HG02981 (cell line): Measurements from ENCODE around the gene DIAPH3.
"Not testable (repeated sequence)": the region's sequence is repeated elsewhere in the genome, so short reads cannot be mapped to it uniquely, and the experiment has no call there.

Experiments used
- ATAC-seq: cut with Tn5 transposase; IDR thresholded peaks from one replicate; pipeline ENCODE4 v1.9.1; 2021; ENCODE audit warnings: mild to moderate bottlenecking, moderate library complexity; ENCODE audit not compliant: unreplicated experiment

DIAPH3 gene, protein sequence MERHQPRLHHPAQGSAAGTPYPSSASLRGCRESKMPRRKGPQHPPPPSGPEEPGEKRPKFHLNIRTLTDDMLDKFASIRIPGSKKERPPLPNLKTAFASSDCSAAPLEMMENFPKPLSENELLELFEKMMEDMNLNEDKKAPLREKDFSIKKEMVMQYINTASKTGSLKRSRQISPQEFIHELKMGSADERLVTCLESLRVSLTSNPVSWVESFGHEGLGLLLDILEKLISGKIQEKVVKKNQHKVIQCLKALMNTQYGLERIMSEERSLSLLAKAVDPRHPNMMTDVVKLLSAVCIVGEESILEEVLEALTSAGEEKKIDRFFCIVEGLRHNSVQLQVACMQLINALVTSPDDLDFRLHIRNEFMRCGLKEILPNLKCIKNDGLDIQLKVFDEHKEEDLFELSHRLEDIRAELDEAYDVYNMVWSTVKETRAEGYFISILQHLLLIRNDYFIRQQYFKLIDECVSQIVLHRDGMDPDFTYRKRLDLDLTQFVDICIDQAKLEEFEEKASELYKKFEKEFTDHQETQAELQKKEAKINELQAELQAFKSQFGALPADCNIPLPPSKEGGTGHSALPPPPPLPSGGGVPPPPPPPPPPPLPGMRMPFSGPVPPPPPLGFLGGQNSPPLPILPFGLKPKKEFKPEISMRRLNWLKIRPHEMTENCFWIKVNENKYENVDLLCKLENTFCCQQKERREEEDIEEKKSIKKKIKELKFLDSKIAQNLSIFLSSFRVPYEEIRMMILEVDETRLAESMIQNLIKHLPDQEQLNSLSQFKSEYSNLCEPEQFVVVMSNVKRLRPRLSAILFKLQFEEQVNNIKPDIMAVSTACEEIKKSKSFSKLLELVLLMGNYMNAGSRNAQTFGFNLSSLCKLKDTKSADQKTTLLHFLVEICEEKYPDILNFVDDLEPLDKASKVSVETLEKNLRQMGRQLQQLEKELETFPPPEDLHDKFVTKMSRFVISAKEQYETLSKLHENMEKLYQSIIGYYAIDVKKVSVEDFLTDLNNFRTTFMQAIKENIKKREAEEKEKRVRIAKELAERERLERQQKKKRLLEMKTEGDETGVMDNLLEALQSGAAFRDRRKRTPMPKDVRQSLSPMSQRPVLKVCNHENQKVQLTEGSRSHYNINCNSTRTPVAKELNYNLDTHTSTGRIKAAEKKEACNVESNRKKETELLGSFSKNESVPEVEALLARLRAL

DNA sequence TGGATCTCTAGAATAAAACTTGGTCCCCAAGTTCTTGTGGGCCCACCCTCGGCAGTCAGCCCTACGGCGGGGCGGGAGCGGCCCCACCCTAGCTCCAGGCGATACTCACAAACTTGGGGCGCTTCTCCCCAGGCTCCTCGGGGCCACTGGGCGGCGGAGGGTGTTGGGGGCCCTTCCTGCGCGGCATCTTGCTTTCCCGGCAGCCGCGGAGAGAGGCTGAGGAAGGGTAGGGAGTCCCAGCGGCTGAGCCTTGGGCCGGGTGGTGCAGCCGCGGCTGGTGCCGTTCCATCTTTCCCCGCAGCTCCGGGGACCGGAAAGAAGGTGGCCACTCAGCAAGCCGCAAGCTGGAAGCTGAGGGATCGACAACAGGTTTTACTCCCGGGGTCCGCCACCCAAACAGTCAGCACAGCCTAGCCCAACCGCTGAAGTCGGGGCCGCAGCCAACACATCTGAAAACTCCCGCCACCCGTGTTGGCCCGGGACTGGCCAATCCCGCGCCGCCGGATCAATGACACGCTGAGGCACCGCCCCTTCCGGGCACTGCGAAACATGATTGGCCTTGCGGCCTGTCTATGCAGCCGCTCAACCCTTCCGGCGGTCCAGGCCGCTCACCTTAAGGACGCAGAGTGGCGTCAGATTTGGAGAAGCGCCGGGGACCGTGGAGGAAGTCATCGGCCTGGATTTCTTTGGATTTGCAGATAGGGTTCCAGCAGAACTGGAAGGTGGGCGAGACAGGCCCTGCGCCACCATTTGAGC lies at the start of gene DIAPH3:
TSS of gene DIAPH3 (minus strand) at position 451 of the 756 bp plus-strand sequence. CDS start at position 289, 162 bp downstream.
- peak; percentile 99 for ATAC-seq

DNA sequence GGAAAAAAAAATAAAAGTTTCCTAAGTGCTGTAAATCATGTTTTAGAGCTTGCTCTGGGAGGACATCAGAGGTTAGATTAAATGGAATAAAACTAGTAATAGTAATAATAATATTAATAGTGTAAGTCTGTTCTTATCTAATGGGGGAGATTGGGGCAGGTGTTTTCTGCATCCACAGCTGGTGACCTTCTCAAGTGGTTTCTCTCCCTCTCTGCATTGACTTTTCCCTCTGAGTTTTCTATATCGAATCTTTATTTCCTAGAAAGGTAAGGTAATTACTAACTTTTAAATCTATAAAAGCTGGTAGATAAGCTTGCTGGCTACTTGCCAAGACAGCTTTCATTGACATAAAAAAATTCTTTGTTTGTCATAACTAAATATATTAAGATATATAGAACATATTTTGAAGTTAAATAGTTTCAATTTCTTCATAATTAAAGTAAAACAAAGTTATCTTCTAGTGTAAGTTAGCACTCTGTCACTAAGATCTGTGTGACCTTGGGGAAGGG lies 49.6 kb upstream of the DIAPH3 start:
- ATAC-seq: no peak

DNA sequence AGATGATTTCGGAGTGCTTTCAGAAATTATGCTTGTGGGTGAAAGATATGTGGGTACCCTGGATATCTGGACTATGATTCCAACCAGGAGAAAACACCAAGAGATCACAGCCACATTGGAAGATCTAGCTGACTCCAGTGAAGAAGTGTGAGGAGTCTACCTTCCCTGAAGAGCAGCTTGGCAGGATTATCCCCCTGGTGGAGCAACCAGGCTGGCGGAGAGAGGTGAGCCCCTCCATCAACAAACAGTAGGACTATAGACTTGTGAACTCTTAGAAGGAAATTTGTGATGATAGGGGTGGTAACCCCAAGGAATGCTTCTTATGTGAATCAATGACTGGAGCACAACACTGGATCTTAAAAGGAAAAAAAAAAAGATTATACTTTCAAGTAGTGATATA lies 47.8 kb upstream of the DIAPH3 start:
- ATAC-seq: no peak

DNA sequence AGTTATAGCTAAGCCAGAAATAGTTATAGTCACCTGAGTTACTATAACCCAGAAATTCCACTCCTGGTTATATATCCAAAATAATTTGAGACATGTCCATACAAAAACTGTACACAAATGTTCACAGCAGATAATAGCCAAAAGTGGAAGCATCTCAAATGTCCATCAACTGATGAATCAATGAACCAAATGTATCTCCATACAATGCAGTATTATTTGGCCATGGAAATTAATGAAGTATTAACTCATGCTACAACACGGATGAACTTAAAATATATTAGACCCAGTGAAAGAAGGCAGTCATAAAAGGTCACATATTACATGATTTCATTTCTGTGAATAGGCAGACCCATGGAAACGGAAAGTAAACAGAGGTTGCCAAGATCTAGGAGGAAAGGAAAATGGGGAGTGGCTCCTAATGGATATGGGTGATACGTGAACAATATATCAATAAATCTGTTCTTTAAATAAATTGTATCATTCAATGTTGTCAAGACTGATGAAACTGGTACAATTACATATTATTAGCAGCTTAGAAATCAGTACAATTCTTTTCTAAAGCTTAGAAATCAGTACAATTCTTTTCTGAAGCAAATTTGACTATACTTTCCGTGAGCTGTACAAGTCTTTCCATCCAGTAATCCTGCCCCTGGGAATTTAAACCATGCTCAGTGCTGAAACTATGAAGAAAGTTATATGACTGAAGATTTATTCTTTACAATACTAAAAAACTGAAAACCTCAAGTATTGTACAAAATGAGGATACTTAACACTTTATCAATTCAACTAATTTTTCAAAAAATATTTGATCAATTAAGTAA lies 47.0 kb upstream of the DIAPH3 start:
- ATAC-seq: no peak

DNA sequence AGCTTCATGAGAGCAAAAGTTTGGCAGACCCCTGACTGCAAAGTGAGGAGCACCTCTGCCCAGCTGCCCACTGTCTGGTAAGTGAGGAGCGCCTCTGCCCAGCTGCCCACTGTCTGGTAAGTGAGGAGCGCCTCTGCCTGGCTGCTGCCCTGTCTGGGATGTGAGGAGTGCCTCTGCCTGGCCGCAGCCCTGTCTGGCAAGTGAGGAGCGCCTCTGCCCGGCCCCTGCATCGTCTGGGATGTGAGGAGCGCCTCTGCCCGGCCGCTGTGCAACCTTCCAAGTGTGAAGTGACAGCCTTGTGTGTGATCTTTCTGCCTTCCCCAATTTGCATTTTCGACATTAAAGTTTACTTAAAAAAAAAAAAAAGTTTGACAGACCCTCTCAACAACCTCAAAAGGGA lies 41.8 kb upstream of the DIAPH3 start:
- not testable (repeated sequence) for ATAC-seq

DNA sequence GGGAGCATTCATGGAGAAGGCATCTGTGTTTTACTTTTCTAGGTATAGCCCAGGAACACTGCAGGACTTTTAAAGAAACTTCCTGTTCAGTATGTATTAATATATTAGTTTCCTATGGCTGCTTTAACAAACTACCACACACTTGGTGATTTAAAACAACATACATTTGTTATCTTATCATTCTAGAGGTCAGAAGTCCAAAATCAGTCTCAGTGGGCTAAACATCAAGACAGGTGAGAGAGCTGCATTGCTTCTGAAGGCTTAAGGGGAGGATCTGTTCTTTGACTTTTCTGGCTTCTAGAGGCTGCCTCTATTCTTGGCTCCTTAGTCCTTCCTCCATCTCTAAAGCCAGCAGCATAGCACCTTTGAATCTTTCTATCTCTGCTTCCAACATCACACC lies 37.6 kb upstream of the DIAPH3 start:
- ATAC-seq: no peak

DNA sequence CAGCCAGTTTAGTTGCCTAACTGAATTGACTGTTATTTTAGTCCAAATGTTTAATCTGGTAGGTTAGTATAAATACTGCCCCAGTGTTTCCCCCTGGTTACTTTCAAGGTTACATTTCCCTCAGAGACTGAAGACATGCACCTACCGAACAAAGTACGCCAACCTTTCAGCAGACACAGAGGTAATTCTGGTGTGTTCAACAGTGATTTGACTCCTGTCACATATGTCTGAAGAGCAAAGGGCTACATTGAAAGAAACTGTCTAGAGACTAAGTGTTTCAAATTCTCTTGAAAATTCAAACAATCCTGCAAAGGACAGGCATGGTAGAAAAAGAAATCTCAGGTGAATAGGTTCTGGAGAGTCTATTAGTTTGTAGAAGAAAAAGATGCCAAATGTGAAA lies 32.2 kb upstream of the DIAPH3 start:
- ATAC-seq: not testable (repeated sequence)

DNA sequence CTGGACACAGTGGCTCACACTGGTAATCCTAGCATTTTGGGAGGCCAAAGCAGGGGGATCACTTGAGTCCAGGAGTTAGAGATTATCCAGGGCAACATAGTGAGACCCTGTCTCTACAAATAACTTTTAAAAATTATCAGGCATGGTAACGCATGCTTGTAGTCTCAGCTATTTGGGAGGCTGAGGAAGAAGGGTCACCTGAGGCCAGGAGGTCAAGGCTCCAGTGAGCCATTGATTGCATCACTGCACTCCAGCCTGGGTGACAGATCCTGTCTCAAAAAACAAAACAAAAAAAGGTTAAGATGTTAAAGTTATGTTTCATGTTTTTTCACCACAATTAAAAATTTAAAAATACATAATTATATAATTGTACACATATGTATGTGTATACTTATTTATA lies 19.2 kb upstream of the DIAPH3 start:
- ATAC-seq: no peak

DNA sequence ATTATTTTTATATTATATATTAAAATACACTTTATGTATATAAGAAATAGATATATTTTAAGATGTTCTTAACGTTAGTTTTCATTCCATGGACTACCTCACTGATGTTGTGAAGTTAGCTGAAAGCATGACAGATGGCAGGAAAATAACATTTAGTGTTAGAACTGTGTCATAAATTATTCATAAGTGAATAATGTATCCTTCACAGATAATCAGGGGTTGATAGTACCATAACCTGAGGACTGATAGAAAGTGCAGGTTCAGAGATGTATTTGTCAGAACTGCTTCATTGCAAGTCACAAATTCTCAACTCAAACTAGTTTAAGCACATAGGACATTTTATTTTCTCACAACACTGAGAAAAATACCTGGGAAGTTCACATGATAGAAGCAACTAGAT lies 14.6 kb upstream of the DIAPH3 start:
- ATAC-seq: no peak

DNA sequence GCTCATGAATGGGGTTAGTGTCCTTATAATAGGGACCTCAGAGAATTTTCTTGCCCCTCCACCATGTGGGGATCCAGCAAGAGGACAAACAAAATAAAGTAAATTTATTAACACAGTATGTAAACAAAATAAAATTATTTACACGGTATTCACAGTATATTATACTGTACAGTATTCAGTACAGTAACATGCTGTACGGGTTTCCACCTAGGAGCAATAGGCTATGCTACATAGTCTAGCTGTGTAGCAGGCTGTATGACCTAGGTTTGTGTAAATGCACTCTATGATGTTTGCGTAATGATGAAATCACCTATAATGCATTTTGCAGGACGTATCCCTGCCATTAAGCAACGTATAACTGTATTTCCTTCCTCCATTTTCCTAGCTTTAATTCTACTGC lies 11.8 kb upstream of the DIAPH3 start:
- no peak for ATAC-seq

DNA sequence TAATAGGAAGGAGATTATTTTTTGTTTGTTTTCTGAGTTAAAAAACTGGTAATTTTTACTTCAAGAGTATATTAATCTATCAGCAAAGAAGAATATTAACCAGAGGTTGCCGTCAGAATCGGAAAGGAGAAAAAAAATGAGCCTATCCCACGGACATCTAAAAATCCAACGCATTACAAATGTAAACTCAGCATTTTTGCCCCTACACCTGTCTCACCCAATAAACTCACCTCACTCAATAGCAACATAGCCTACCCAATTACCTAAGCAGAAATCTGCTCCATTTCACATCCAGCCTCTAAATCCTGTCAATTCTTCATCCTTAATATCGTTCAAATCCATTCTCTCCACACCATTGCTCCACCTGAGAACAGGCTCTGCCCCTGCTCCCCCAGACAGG lies 10.4 kb upstream of the DIAPH3 start:
- ATAC-seq: no peak

DNA sequence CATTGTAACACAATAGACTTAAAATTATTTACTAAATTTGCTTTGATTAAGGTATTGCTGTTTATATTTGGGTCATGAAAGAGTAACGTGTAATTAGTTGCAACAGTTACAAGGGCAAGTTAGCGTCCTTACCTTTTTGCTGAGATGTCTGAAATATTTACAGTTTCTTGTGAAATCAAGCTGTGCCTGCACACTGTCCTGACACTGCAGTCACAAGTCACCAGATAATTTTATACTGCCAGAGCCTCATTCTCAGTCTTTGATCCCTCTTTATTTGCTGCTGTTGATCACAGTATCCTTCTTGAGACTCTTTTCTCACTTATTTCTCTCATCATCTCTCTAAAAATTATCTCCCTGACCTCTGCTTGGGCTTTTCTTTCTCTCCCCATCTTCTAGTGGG lies 8.4 kb upstream of the DIAPH3 start:
- ATAC-seq: no peak

DNA sequence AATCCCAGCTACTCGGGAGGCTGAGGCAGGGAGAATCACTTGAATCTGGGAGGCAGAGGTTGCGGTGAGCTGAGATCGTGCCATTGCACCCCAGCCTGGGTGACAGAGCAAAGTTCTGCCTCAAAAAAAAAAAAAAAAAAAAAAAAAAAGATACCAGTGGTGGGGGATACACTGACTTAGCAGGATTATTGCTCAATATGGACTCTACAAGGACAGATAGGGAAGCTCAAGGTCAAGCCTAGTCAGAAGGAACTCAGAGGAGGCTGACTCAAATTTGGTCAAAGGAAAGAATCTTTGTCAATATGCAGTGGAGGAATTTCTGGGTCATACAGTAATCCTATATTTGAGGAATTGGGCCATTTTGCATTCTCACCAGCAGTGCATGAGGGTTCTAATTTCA lies 6.7 kb upstream of the DIAPH3 start:
- no peak for ATAC-seq

DNA sequence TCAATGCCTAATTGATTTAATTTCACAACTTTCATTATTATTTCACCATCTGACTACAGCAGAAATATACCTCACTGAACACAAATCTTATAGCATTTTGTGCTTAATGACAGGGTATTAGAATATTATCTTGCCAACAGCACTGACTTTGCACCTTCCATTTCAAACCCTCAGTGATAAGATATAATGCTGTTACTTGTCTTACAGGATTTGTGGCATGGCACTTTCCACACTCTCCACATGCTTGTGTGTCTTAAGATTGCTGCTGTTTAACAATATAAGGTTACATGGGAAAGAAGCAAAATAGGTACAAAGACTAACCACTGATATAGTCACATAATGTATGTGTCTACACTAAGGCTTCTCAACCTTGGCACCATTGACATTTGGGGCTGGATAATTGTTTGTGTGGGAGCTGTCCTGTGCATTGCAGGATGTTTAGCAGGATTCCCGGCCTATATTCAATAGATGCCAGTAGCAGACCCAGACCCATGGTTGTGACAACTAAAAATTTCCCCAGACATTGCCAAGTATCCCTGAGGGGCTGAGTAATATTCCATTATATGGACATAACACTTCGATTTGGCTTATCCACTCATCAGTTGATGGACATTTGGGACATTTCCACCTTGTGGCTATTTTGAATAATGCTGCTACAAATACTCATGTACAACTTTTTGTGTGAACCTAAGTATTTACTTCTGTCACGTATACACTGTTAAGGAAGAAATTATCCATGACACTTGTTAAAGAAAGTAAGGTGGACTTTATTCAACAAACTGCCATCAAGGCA lies 5.7 kb upstream of the DIAPH3 start:
- ATAC-seq: no peak

DNA sequence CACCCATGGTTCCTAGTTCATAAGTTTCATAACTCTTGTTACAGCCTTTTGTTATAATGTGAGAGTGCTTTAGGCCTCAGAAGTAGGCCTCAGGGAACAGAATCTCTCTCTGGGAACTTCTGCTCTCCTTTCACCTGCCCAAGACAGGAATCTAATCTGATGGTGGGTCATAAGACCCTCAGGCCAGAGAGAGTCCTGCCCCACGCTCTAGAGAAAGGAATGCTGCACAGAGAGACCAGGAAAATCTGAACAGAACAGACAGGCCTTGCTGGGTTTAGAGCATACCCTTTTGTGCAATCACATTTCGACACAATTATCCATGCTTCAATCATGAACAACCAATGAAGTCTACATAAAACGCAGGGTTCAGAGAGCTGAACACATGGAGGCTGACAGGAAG lies 3.4 kb upstream of the DIAPH3 start:
- no peak for ATAC-seq

DNA sequence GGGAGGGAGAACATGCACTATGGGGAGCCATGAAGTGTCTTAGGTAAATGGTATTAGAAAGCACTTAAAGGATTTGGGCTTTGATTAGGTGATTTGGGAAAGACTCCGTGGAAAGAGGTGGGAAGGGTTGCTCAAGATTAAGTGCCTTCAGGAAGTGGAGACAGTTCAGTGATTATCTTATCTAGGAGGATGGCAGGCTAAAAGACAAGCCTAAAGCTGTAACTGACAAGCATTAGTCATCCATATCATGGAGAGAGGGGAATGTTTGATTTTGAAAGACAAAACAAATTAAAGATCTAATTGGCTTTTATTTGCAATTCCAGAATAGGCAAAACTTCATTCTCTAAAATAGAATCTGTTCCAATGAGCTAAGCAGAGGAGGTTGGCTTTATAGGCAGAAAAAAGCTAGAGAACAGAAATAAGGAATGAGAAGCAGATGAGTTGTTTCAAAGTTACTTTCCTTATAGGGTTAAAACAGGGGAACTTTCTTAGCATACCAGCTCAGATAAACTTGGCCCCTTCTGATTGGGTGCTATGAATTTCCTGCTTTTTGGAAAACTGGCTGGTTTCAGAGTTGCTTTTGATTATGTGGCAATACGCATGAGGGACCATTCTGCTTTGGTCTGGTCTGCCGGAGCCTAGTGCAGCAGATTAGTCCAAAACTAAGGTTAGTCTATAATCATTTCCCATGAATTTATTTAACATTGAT lies 1.8 kb upstream of the DIAPH3 start:
- no peak for ATAC-seq

DNA sequence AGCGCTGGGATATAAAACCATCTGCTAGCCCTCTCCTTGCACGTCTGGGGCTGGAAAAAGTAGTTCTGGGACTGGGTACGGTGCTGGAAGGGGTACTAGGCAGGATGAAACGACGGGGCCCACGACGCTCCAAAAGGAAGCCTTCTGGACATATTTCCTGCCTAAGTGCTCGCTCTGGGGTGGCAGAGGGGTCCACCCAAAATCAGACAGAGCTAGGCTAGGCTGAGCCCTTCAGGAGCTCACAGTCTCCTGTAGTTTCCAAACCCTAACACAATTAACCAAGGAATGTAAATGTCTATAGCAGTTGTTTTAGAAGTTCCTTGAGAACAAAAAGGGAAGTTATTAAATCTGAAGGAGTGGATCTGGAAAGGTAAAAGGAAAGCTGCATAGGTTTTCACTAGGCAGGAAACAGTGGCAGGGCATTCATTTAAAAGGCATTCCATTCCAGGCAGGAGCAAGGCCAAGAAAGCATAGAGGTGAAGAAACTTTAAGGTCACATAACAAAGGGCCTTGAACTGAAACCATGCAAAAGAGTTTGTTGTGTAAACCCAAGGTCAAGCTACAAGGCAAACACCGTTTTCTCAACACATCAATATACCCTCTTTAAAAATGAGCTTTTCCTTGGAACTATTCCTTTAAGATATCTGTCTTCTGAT lies 634 bp upstream of the DIAPH3 start:
- peak; percentile 20 for ATAC-seq

DNA sequence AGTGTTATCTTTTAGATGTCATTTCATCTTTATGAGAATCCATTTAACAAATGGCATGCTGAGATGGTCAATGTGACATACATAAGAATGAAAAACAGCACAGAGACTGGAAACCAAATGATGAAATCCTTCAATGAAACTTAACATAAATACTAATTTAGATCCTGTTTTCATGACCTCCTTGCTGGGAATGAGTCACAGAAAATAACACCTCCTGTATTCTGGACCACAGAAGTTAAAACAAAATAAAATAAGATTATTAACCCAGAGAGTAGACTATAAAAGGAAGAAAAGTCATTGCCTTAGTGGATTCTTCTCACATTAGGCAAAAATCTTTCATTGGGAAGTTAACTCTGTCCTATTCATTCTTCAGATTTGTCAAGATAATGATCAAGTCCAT lies 1.6 kb downstream of the DIAPH3 start:
- no peak for ATAC-seq
